Neural cell (in vitro differentiated cells): Measurements from ENCODE around the gene EPHB4. TPM values are rescaled to one million over a fixed set of nuclear protein-coding genes. Genes with fewer than 3 reads are reported as not detected.

Source experiments
- H2AFZ ChIP-seq: fragments of 200-600, 300-800 bp; sonication (generic), shearing (Covaris generic); 2 replicates; pipeline ENCODE4 v1.6.0; 2014; ENCODE audit warnings: low read depth, mild to moderate bottlenecking, antibody characterized with exemption, low read length, moderate library complexity
- H3F3A ChIP-seq: fragments of 200-600 bp; shearing (Covaris generic); 2 replicates; pipeline ENCODE4 v1.6.1; 2016; ENCODE audit warnings: mild to moderate bottlenecking, moderate library complexity, mixed read lengths, antibody characterized with exemption, low read length; ENCODE audit not compliant: insufficient read depth, poor library complexity, severe bottlenecking
- H3K27ac ChIP-seq: fragments of 200-600, 300-800 bp; sonication (generic), shearing (Covaris generic); 2 replicates; pipeline ENCODE4 v1.5.1; 2014; ENCODE audit warnings: mild to moderate bottlenecking, low read length, moderate library complexity
- H3K27me3 ChIP-seq: fragments of 300-800, 200-600 bp; sonication (generic), shearing (Covaris generic); 2 replicates; pipeline ENCODE4 v1.6.0; 2014; ENCODE audit warnings: mild to moderate bottlenecking, low read depth, low read length, moderate library complexity; ENCODE audit not compliant: insufficient read depth
- H3K36me3 ChIP-seq: fragments of 300-800, 200-600 bp; sonication (generic), shearing (Covaris generic); 2 replicates; pipeline ENCODE4 v1.5.1; 2014; ENCODE audit warnings: mild to moderate bottlenecking, antibody characterized with exemption, low read length, moderate library complexity; ENCODE audit not compliant: insufficient read depth
- H3K4me2 ChIP-seq: fragments of 300-800, 200-600 bp; sonication (generic), shearing (Covaris generic); 2 replicates; pipeline ENCODE4 v1.6.0; 2014; ENCODE audit warnings: mild to moderate bottlenecking, low read length
- H3K4me3 ChIP-seq: fragments of 300-800, 200-600 bp; sonication (generic), shearing (Covaris generic); 2 replicates; pipeline ENCODE4 v1.5.1; 2014; ENCODE audit warnings: mild to moderate bottlenecking, low read length, moderate library complexity
- H3K79me2 ChIP-seq: fragments of 200-600 bp; shearing (Covaris generic); replicated peaks from 2 replicates; pipeline ENCODE4 v1.6.0; 2014; ENCODE audit warnings: mild to moderate bottlenecking, low read length, moderate library complexity; ENCODE audit not compliant: insufficient read depth
- H3K9ac ChIP-seq: fragments of 300-800, 200-600 bp; sonication (generic), shearing (Covaris generic); 2 replicates; pipeline ENCODE4 v1.6.1; 2016; ENCODE audit warnings: mild to moderate bottlenecking, low read length, mixed read lengths
- H3K9me2 ChIP-seq: fragments of 200-600 bp; shearing (Covaris generic); 2 replicates; pipeline ENCODE4 v1.6.1; 2016; ENCODE audit warnings: mild to moderate bottlenecking, low read length, mixed read lengths; ENCODE audit not compliant: insufficient read depth
- H3K9me3 ChIP-seq: fragments of 200-600, 300-800 bp; sonication (generic), shearing (Covaris generic); 2 replicates; pipeline ENCODE4 v1.6.1; 2016; ENCODE audit warnings: mild to moderate bottlenecking, mixed run types, low read length, moderate library complexity, mixed read lengths
- H4K20me1 ChIP-seq: fragments of 200-600 bp; shearing (Covaris generic); 2 replicates; pipeline ENCODE4 v1.6.1; 2016; ENCODE audit warnings: mild to moderate bottlenecking, mixed run types; ENCODE audit not compliant: insufficient read depth
- CTCF ChIP-seq: fragments of 450-650 bp; IDR thresholded peaks from 2 replicates; pipeline ENCODE4 v1.5.1; 2014; ENCODE audit warnings: antibody characterized with exemption, mild to moderate bottlenecking, moderate library complexity; ENCODE audit not compliant: poor library complexity, severe bottlenecking
- EP300 ChIP-seq: fragments of 450-650 bp; conservative IDR thresholded peaks from 2 replicates; pipeline ENCODE4 v1.6.1; 2014; ENCODE audit warnings: antibody characterized with exemption, mild to moderate bottlenecking, moderate library complexity; ENCODE audit not compliant: poor library complexity, severe bottlenecking
- EZH2 ChIP-seq: fragments of 200-600, 300-800 bp; shearing (Covaris generic), sonication (generic); IDR thresholded peaks from 2 replicates; pipeline ENCODE4 v1.6.1; 2014; ENCODE audit warnings: antibody characterized with exemption, low read length, borderline replicate concordance, mild to moderate bottlenecking; ENCODE audit not compliant: insufficient read depth, poor library complexity, severe bottlenecking
- MXI1 ChIP-seq: fragments of 450-650 bp; conservative IDR thresholded peaks from 2 replicates; pipeline ENCODE4 v1.6.1; 2014; ENCODE audit warnings: antibody characterized with exemption, mild to moderate bottlenecking; ENCODE audit not compliant: poor library complexity, severe bottlenecking
- POLR2AphosphoS5 ChIP-seq: IDR thresholded peaks from 2 replicates; pipeline ENCODE4 v1.6.1; 2012
- RAD21 ChIP-seq: fragments of 450-650 bp; conservative IDR thresholded peaks from 2 replicates; pipeline ENCODE4 v1.6.1; 2014; ENCODE audit warnings: antibody characterized with exemption, mild to moderate bottlenecking, moderate library complexity
- REST ChIP-seq: IDR thresholded peaks from 2 replicates; pipeline ENCODE4 v1.6.1; 2012; ENCODE audit warnings: borderline replicate concordance
- SMC3 ChIP-seq: fragments of 450-650 bp; conservative IDR thresholded peaks from 2 replicates; pipeline ENCODE4 v1.6.1; 2014; ENCODE audit warnings: antibody characterized with exemption, mild to moderate bottlenecking, moderate library complexity; ENCODE audit not compliant: poor library complexity
- TAF1 ChIP-seq: IDR thresholded peaks from 2 replicates; pipeline ENCODE4 v1.6.1; 2012; ENCODE audit warnings: low read depth
- polyA plus RNA-seq: library from polyadenylated mRNA; depleted of rRNA; stranded (reverse); fragments of >200 nt; gene quantifications from 2 replicates; pipeline ENCODE4 v1.2.3, GENCODE V29; 2014

The EPHB4 gene
- polyA plus RNA-seq, 1 donor from 2014 or later, result 0.92 TPM

DNA sequence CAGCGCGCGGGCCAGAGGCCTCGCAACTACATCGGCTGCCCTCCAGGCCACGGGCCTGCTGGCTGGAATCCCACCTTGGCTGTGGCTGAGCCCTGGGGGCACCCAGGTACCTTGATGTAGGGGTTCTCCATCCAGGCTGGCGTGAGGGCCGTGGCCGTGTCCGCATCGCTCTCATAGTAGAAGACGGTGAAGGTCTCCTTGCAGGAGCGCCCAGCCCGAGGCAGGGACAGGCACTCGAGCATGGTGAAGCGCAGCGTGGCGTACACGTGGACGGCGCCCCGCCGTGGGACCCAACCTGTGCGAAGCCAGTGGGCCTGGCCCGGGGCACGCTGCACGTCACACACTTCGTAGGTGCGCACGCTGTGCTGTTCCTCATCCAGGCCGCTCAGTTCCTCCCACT, 3.8 kb downstream of the EPHB4 start:
- Histone ChIP-seq H3K79me2 (no peaks in the 10 kb centered on the region), H3K27me3 (peaks cover 24% of the 10 kb centered on the region), H3K4me2 (no peak overlapping the region), H3F3A (no peaks in the 10 kb centered on the region), H2AFZ (no peak overlapping the region), H3K9me3 (no peaks in the 10 kb centered on the region), H3K9me2 (no peaks in the 10 kb centered on the region), H3K36me3 (no peaks in the 10 kb centered on the region), H3K27ac (no peak overlapping the region), H3K9ac (no peak overlapping the region), H4K20me1 (no peaks in the 10 kb centered on the region), H3K4me3 (no peak overlapping the region)
- no peak for TF ChIP-seq MXI1
- no peak for TF ChIP-seq RAD21
- no peak for TF ChIP-seq SMC3
- TF ChIP-seq EZH2, result no peak

DNA sequence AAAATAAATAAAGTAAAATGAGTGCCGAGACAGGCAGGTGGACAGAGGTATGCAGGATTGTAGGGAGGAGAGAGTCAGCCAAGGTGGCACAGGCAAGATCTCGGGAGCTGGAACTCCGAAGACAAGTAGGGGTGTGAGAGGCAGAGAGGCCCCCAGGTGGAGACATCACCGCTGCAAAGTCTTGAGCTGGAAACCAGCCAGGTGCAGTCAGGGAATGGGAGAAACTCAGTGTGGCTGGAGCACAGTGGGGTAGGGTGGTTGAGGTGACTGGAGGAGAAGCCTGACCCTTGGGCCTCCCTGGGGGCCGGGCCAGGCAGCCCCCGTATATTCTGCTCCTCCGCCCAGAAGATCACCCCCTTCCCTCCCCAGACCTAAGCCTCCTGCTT, 4.2 kb downstream of the EPHB4 start:
- Histone ChIP-seq H3K27ac (no peak overlapping the region), H3F3A (no peaks in the 10 kb centered on the region), H3K9me3 (no peaks in the 10 kb centered on the region), H3K4me3 (no peak overlapping the region), H3K36me3 (no peaks in the 10 kb centered on the region), H3K4me2 (no peak overlapping the region), H3K27me3 (peaks cover 20% of the 10 kb centered on the region), H3K79me2 (no peaks in the 10 kb centered on the region), H4K20me1 (no peaks in the 10 kb centered on the region), H3K9me2 (no peaks in the 10 kb centered on the region), H2AFZ (no peak overlapping the region), H3K9ac (no peak overlapping the region)
- TF ChIP-seq RAD21, result no peak
- no peak for TF ChIP-seq TAF1
- TF ChIP-seq POLR2AphosphoS5, result no peak
- TF ChIP-seq EP300, result no peak
- TF ChIP-seq SMC3, result no peak
- TF ChIP-seq REST, result no peak
- TF ChIP-seq MXI1, result no peak
- no peak for TF ChIP-seq CTCF
- no peak for TF ChIP-seq EZH2
